ENCODE results near the gene ANGPTL2.

- TF ChIP-seq POLR2A (IDR thresholded peaks at IDR 0.05; ENCODE audit: low read depth, low read length): no peak
- TF ChIP-seq TAF1 (IDR thresholded peaks at IDR 0.05; ENCODE audit: low read depth, low read length): no peak
- no peak for TF ChIP-seq POLR2AphosphoS5 (IDR thresholded peaks at IDR 0.05; ENCODE audit: low read depth, low read length)
- TF ChIP-seq SPI1 (IDR thresholded peaks at IDR 0.05; ENCODE audit: low read depth, low read length): no peak
Measured at GRCh38 chr9:127039492-127039891, 82.9 kb downstream of the ANGPTL2 start.
